ENCODE data around the gene EPHB4. TPM values are rescaled to one million over a fixed set of nuclear protein-coding genes. Genes with fewer than 3 reads are reported as not detected.

The EPHB4 gene
- total RNA-seq, 2 experiments from 2014 or later, result 4.1 to 5.9 TPM

DNA sequence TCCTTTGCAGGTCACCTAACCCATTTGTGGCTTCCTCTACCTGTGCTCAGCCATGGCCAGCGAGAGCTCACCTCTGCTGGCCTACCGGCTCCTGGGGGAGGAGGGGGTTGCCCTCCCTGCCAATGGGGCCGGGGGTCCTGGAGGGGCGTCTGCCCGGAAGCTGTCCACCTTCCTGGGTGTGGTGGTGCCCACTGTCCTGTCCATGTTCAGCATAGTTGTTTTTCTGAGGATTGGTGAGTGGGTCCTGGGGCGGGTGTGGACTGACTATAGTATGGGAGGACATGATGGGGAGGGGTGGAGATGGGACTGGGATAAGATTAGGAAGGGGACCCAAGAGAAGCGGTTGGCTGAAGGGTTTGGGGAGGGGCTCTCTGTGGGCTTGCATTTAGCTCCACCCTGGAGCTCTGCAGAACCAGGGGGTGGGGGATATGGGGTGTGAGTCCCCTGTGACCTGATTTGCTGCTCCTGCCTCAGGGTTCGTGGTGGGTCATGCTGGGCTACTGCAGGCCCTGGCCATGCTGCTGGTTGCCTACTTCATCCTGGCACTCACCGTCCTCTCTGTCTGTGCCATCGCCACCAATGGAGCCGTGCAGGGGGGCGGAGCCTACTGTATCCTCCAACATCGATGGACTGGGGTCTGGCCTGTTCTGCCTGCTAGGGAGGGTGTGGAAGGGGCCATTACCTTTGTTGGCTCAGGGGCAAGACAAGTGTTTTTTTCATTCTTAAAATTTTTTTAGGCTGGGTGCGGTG lies 27.0 kb upstream of the EPHB4 start:
- peak overlapping the region; percentile 87 for H3K4me3 Mint-ChIP-seq
- H3K4me1 Mint-ChIP-seq, result peaks cover 11% of the 10 kb centered on the region
- DNase-seq (no peak), ATAC-seq (no peak)
- H3K27me3 Mint-ChIP-seq, result no peaks in the 10 kb centered on the region
- H3K36me3 Mint-ChIP-seq (ENCODE audit: low read depth), result peaks cover 5% of the 10 kb centered on the region
- H3K9me3 Mint-ChIP-seq (ENCODE audit: low read depth), result no peaks in the 10 kb centered on the region
- CTCF ChIA-PET, result interaction anchor here (0.6 to 6.9 kb wide), 4 partner anchors 11 to 366 kb away, joined by 3 to 106 read pairs (median 3); no protein-coding TSS in a partner anchor
- POLR2A ChIA-PET, result no interaction called here
- H3K27ac Mint-ChIP-seq, result no peak overlapping the region
- intact Hi-C loops (cut with DNase I, micrococcal nuclease), result loop anchor here in 1 of 2 experiments (5.0 kb wide), 1 partner anchor 292 kb away; no protein-coding TSS in a partner anchor

GRCh38 chr7:100852048-100852872 lies 24.9 kb upstream of the EPHB4 start, which contains the start of gene SLC12A9:
TSS of gene SLC12A9 (plus strand) at chr7:100852713. CDS start at chr7:100854198, 1,485 bp downstream.
- intact Hi-C loops (cut with DNase I, micrococcal nuclease), result loop anchor here (1.0 to 5.0 kb wide), 14 partner anchors 15 to 369 kb away; partner anchors contain the start of genes UFSP1 (in 2 of the 2), FBXO24 (in 1 of the 2), GIGYF1 (in 1 of the 2) and GNB2 (in 1 of the 2)
- POLR2A ChIA-PET, result interaction anchor here (0.6 to 1.4 kb wide), 7 partner anchors 15 to 157 kb away, joined by 3 to 9 read pairs (median 5); partner anchors contain the start of genes POP7, SRRT, TRIP6 and UFSP1

GRCh38 chr7:100847360-100847759 lies 20.0 kb upstream of the EPHB4 start:
- Mint-ChIP-seq H3K9me3 (ENCODE audit: low read depth) (no peaks in the 10 kb centered on the region), H3K27ac (no peak overlapping the region), H3K4me3 (no peak overlapping the region), H3K4me1 (peaks cover 6% of the 10 kb centered on the region), H3K27me3 (no peaks in the 10 kb centered on the region), H3K36me3 (ENCODE audit: low read depth) (no peaks in the 10 kb centered on the region)
- ATAC-seq (no peak), DNase-seq (no peak)
- POLR2A ChIA-PET, result no interaction called here
- intact Hi-C loops (cut with DNase I, micrococcal nuclease), result no loop called here
- CTCF ChIA-PET, result interaction anchor here (6.9 kb wide), 1 partner anchor 46 kb away, joined by 106 read pairs; no protein-coding TSS in a partner anchor

More at GRCh38 chr7:100852048-100852872, 24.9 kb upstream of the EPHB4 start, which contains the start of gene SLC12A9:
- DNase-seq, result peak; percentile 93
- no peaks in the 10 kb centered on the region for H3K9me3 Mint-ChIP-seq (ENCODE audit: low read depth)
- peaks cover 11% of the 10 kb centered on the region for H3K4me1 Mint-ChIP-seq
- ATAC-seq, result peak; percentile 98
- CTCF ChIA-PET, result interaction anchor here (0.7 to 6.9 kb wide), 29 partner anchors 10 to 1198 kb away, joined by 3 to 106 read pairs (median 4); partner anchors contain the start of genes FBXO24, GIGYF1, LRCH4 and POP7
- H3K4me3 Mint-ChIP-seq, result peak within 1 kb of the TSS; percentile 87
- no peaks in the 10 kb centered on the region for H3K36me3 Mint-ChIP-seq (ENCODE audit: low read depth)
- peak within 1 kb of the TSS; percentile 91 for H3K27ac Mint-ChIP-seq
- no peaks in the 10 kb centered on the region for H3K27me3 Mint-ChIP-seq

GRCh38 chr7:100840470-100841100 lies 13.3 kb upstream of the EPHB4 start:
- POLR2A ChIA-PET, result no interaction called here
- no peaks in the 10 kb centered on the region for H3K27me3 Mint-ChIP-seq
- intact Hi-C loops (cut with DNase I, micrococcal nuclease), result no loop called here
- CTCF ChIA-PET, result interaction anchor here (1.0 kb wide), 1 partner anchor 135 kb away, joined by 5 read pairs; the partner anchor contains the start of gene POP7
- DNase-seq (no peak), ATAC-seq (no peak)
- H3K9me3 Mint-ChIP-seq (ENCODE audit: low read depth), result no peaks in the 10 kb centered on the region
- H3K27ac Mint-ChIP-seq, result no peak overlapping the region
- H3K36me3 Mint-ChIP-seq (ENCODE audit: low read depth), result no peaks in the 10 kb centered on the region
- H3K4me3 Mint-ChIP-seq, result no peak overlapping the region
- H3K4me1 Mint-ChIP-seq, result peaks cover 11% of the 10 kb centered on the region

- Mint-ChIP-seq H3K4me1 (peaks cover 11% of the 10 kb centered on the region), H3K9me3 (ENCODE audit: low read depth) (no peaks in the 10 kb centered on the region), H3K36me3 (ENCODE audit: low read depth) (no peaks in the 10 kb centered on the region), H3K4me3 (no peak overlapping the region), H3K27ac (no peak overlapping the region), H3K27me3 (no peaks in the 10 kb centered on the region)
- intact Hi-C loops (cut with DNase I, micrococcal nuclease), result loop anchor here in 1 of 2 experiments (5.0 kb wide), 1 partner anchor 132 kb away; the partner anchor contains the start of gene POP7
- ChIA-PET CTCF (interaction anchor here (0.7 kb wide), 1 partner anchor 40 kb away, joined by 3 read pairs; no protein-coding TSS in a partner anchor), POLR2A (no interaction called here)
- DNase-seq, result no peak
- ATAC-seq, result no peak
Measured at GRCh38 chr7:100839361-100839760, 12.0 kb upstream of the EPHB4 start.

DNA sequence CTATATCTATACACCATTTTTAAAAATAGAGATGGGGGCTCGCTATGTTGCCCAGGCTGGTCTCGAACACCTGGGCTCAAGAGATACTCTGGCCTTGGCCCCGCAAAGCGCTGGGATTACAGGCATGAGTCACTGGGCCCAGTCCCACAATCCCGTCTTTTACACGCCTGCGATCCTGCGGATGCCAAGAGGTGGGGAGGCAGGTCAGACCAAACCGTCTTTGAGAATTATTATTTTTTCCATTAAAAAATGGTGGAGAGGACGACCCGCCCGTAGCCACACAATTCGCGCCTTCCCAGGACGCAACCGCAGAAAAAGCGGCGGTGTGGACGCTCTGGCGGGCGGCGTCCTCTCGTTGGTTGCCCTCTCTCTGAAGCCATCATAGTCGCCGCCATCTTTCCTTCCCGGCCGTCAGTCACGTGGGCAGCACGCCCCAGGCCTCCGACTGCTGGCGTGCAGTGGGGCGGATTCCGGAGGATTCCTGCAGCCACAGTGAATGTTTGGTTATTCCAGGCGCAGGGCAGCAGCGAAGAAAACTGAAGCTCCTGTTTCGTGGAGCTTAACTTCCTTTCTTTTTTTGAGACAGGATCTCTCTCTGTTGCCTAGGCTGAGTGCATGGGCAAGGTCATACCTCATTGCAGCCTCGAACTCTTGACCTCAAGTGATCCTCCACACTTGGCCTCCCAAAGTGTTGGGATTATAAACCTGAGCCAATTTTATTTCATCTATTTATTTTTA lies 9.9 kb upstream of the EPHB4 start:
- POLR2A ChIA-PET, result interaction anchor here (0.6 kb wide), 1 partner anchor 131 kb away, joined by 3 read pairs; the partner anchor contains the start of gene POP7
- Mint-ChIP-seq H3K9me3 (ENCODE audit: low read depth) (no peaks in the 10 kb centered on the region), H3K27ac (peak overlapping the region; percentile 79), H3K4me3 (peak overlapping the region; percentile 64), H3K27me3 (no peaks in the 10 kb centered on the region), H3K36me3 (ENCODE audit: low read depth) (no peaks in the 10 kb centered on the region), H3K4me1 (peaks cover 11% of the 10 kb centered on the region)
- intact Hi-C loops (cut with DNase I, micrococcal nuclease), result loop anchor here in 1 of 2 experiments (1.0 to 5.0 kb wide), 2 partner anchors 15 to 130 kb away; partner anchors contain the start of genes POP7 and SLC12A9
- CTCF ChIA-PET, result interaction anchor here (1.3 to 2.8 kb wide), 2 partner anchors 15 to 20 kb away, joined by 4 to 12 read pairs; partner anchors contain the start of gene SLC12A9
- ATAC-seq (peak; percentile 97), DNase-seq (peak; percentile 84)

- H3K27me3 Mint-ChIP-seq, result no peaks in the 10 kb centered on the region
- peaks cover 11% of the 10 kb centered on the region for H3K4me1 Mint-ChIP-seq
- no peaks in the 10 kb centered on the region for H3K36me3 Mint-ChIP-seq (ENCODE audit: low read depth)
- POLR2A ChIA-PET, result no interaction called here
- DNase-seq, result no peak
- ATAC-seq, result no peak
- peak overlapping the region; percentile 79 for H3K27ac Mint-ChIP-seq
- intact Hi-C loops (cut with DNase I, micrococcal nuclease), result loop anchor here in 1 of 2 experiments (1.0 to 5.0 kb wide), 2 partner anchors 16 to 129 kb away; partner anchors contain the start of genes POP7 and SLC12A9
- CTCF ChIA-PET, result interaction anchor here (1.3 to 2.8 kb wide), 2 partner anchors 15 to 20 kb away, joined by 4 to 12 read pairs; partner anchors contain the start of gene SLC12A9
- H3K9me3 Mint-ChIP-seq (ENCODE audit: low read depth), result no peaks in the 10 kb centered on the region
- peak overlapping the region; percentile 64 for H3K4me3 Mint-ChIP-seq
Measured at GRCh38 chr7:100836812-100837098, 9.4 kb upstream of the EPHB4 start.

DNA sequence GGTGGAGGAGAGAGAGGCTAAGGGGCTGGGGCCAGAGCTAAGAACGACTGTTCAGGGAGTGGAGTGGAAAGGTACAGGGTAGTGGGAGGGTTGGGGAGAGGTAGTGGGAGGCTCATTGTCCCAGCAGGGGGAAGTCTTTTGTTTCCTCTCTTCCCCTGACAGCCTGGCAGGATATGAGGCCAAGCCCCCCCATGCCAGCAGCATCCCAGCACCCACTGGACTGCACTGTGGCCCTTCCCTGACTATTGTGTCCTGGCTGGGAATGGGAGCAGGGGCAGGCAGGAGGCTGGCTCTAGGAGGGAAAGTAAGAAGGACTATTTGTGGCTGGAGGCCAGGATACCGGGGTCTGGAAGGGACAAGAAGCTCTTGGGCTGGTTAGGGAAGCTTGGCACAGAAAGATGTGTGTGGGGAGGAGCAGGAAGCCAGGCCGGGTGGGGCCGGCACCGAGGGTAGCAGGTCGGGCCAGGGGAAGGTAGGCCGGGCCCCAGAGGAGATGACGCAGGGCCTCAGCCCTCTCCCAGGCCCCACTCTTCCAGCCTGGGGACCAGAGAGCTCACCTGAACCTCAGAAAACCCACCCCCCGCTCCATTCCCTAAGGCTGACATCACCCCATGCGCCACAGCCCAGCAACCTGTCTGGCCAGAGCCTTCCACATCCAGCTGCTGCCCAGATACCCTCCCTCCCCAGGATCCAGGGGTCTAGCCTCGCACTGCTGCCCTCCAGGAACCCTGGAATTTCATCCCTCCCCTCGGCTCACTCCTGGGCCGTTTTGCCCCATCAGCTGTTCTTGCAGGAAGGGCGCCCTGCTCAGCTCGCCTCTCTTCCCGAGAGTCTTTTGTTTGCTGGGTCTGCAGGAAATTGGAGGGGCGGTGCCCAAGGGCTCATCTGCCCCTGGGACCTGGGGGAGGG lies 8.8 kb upstream of the EPHB4 start:
- ChIA-PET POLR2A (no interaction called here), CTCF (interaction anchor here (0.6 to 2.8 kb wide), 3 partner anchors 16 to 437 kb away, joined by 3 to 12 read pairs (median 4); partner anchors contain the start of gene SLC12A9)
- DNase-seq (no peak), ATAC-seq (no peak)
- Mint-ChIP-seq H3K9me3 (ENCODE audit: low read depth) (no peaks in the 10 kb centered on the region), H3K27me3 (no peaks in the 10 kb centered on the region), H3K27ac (no peak overlapping the region), H3K4me3 (no peak overlapping the region), H3K4me1 (peaks cover 11% of the 10 kb centered on the region), H3K36me3 (ENCODE audit: low read depth) (no peaks in the 10 kb centered on the region)
- intact Hi-C loops (cut with DNase I, micrococcal nuclease), result loop anchor here in 1 of 2 experiments (5.0 kb wide), 1 partner anchor 129 kb away; the partner anchor contains the start of gene POP7

GRCh38 chr7:100832281-100832633 lies 4.9 kb upstream of the EPHB4 start:
- Mint-ChIP-seq H3K4me1 (peaks cover 13% of the 10 kb centered on the region), H3K27me3 (peaks cover 12% of the 10 kb centered on the region), H3K27ac (no peak overlapping the region), H3K9me3 (ENCODE audit: low read depth) (no peaks in the 10 kb centered on the region), H3K36me3 (ENCODE audit: low read depth) (no peaks in the 10 kb centered on the region), H3K4me3 (no peak overlapping the region)
- POLR2A ChIA-PET, result interaction anchor here (0.5 to 0.9 kb wide), 2 partner anchors 45 to 212 kb away, joined by 3 to 4 read pairs; no protein-coding TSS in a partner anchor
- ATAC-seq (no peak), DNase-seq (no peak)
- CTCF ChIA-PET, result interaction anchor here (1.1 to 1.6 kb wide), 3 partner anchors 19 to 127 kb away, joined by 3 to 5 read pairs (median 4); partner anchors contain the start of gene POP7
- intact Hi-C loops (cut with DNase I, micrococcal nuclease), result no loop called here

Data from activated CD4-positive, alpha-beta T cell treated with anti-CD3 and anti-CD28 coated beads for 36 hours (primary cell).